Panc1 (cell line): ENCODE results near the gene USP37.

Source experiments
- CTCF ChIP-seq: fragments of 450-650 bp; IDR thresholded peaks from 2 replicates; pipeline ENCODE4 v1.5.1; 2017; ENCODE audit warnings: mild to moderate bottlenecking
- POLR2AphosphoS5 ChIP-seq: IDR thresholded peaks from 2 replicates; pipeline ENCODE4 v1.6.1; 2012; ENCODE audit warnings: mild to moderate bottlenecking, low read depth, low read length, moderate library complexity

- no peak for TF ChIP-seq CTCF
- TF ChIP-seq POLR2AphosphoS5: no peak
Observed at GRCh38 chr2:218423584-218423983, 144.6 kb downstream of the USP37 start.
